Measurements from ENCODE around the gene TMCO5A. TPM values are rescaled to one million over a fixed set of nuclear protein-coding genes. Genes with fewer than 3 reads are reported as not detected.
"Not testable (repeated sequence)": the region's sequence is repeated elsewhere in the genome, so short reads cannot be mapped to it uniquely, and the experiment has no call there.

TMCO5A gene
- total RNA-seq, 2 donors from 2014 or later = not detected

DNA sequence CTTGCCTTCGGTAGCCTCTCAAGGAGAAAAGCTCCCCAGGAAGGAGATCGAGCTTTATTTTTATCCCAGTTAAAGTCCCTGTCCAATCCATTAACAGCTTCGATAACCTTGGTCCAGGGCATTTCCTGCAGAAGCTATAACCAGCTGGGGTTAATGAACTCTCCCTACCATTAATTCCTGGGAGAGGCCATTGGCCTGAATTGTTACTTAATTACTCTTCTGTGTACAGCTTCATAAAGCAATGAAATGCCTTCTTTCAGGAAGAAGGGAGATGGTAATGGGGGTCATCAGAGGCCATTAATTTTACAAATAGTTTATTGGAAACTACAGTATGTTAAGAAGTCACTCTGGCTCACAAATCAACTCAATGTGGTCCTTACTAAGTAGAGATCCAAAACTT lies 1.9 kb upstream of the TMCO5A start:
- WGBS, 2 donors = 87% methylated on average over 3 of the region's 3 CpGs

DNA sequence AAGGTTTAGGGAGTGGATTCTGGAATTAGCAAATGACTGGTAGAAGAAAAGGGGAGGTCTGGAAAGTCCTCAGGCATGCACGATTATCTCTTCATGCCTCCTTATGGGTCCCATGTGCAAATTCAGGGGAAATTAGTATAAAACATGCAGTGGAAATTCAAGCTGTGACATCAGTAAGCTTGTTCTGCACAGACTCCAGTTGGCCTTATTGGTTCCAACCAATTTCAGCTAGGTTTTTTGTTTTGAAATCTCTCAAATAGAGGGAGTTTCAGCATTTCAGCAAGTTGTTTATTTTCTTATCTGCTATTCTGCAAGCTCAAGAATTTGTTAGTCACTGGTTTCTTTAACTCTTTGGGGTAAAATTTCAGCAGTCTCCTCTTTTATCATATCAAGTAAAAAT lies 774 bp upstream of the TMCO5A start:
- DNase-seq (no peak), ATAC-seq (no peak)
- intact Hi-C loops (cut with DNase I) = no loop called here
- Histone ChIP-seq H3K9me3 (no peaks in the 10 kb centered on the region), H3K4me3 (no peak overlapping the region), H3K27ac (no peak overlapping the region), H3K4me1 (no peaks in the 10 kb centered on the region), H3K27me3 (no peaks in the 10 kb centered on the region), H3K36me3 (replicated peaks in 1 of 2; ENCODE audit: insufficient read depth in 1 of 2, low read depth in 2 of 2) (no peaks in the 10 kb centered on the region)
- WGBS, 2 donors = 13 to 57% methylated on average over 1 of the region's 1 CpG
- TF ChIP-seq POLR2A (IDR thresholded peaks at IDR 0.05) (no peak), CTCF (IDR thresholded peaks at IDR 0.05) (no peak)

More for the DNA sequence above, 1.9 kb upstream of the TMCO5A start:
- Histone ChIP-seq H3K36me3 (replicated peaks in 1 of 2; ENCODE audit: insufficient read depth in 1 of 2, low read depth in 2 of 2) (no peaks in the 10 kb centered on the region), H3K4me1 (no peaks in the 10 kb centered on the region), H3K27me3 (no peaks in the 10 kb centered on the region), H3K9me3 (no peaks in the 10 kb centered on the region), H3K4me3 (no peak overlapping the region), H3K27ac (no peak overlapping the region)
- DNase-seq (no peak), ATAC-seq (no peak)
- TF ChIP-seq CTCF (IDR thresholded peaks at IDR 0.05) (no peak), POLR2A (IDR thresholded peaks at IDR 0.05) (no peak)
- intact Hi-C loops (cut with DNase I) = no loop called here

- intact Hi-C loops (cut with DNase I) = no loop called here
- ATAC-seq = no peak
- TF ChIP-seq CTCF (IDR thresholded peaks at IDR 0.05) (no peak), POLR2A (IDR thresholded peaks at IDR 0.05) (no peak)
- WGBS, 2 donors = 23 to 27% methylated on average over 3 of the region's 3 CpGs
- H3K4me3 ChIP-seq = no peak overlapping the region
- no peaks in the 10 kb centered on the region for H3K27me3 ChIP-seq
- H3K9me3 ChIP-seq = no peaks in the 10 kb centered on the region
- H3K27ac ChIP-seq = no peak overlapping the region
- no peaks in the 10 kb centered on the region for H3K36me3 ChIP-seq (replicated peaks in 1 of 2; ENCODE audit: insufficient read depth in 1 of 2, low read depth in 2 of 2)
- peaks cover 16% of the 10 kb centered on the region for H3K4me1 ChIP-seq
- no peak for DNase-seq
Measured at GRCh38 chr15:37940876-37941275, 6.4 kb downstream of the TMCO5A start.

DNA sequence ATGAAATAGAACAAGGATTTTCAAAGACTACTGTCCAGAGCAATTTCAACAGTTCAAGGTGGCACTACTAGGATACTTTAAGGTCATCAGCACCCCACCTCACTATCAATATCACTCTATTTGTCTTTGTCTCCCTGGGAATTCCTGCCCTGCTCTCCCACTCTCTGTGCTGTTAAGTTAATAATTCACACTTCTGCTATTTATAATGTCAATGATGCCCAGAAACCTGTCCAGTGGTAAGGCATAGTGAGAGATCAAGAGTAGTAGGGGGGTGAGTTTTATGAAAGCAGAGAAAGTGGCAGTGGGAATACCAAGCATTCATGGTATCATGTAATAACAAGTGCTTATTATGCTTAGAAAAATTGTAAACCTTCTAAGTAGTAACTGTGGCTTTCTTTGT lies 7.3 kb downstream of the TMCO5A start:
- peak; percentile 55 for ATAC-seq
- DNase-seq = no peak
- intact Hi-C loops (cut with DNase I) = no loop called here
- Histone ChIP-seq H3K4me1 (peaks cover 16% of the 10 kb centered on the region), H3K36me3 (replicated peaks in 1 of 2; ENCODE audit: insufficient read depth in 1 of 2, low read depth in 2 of 2) (no peaks in the 10 kb centered on the region), H3K4me3 (no peak overlapping the region), H3K27me3 (no peaks in the 10 kb centered on the region), H3K27ac (peak overlapping the region in 3 of 4 donors; percentile 8 to 46 (median 27)), H3K9me3 (no peaks in the 10 kb centered on the region)
- no peak for TF ChIP-seq POLR2A (IDR thresholded peaks at IDR 0.05)
- TF ChIP-seq CTCF (IDR thresholded peaks at IDR 0.05) = no peak

GRCh38 chr15:37951999-37952398 lies 17.6 kb downstream of the TMCO5A start:
- DNase-seq (no peak), ATAC-seq (no peak)
- 85 to 100% methylated on average over 4 of the region's 4 CpGs for WGBS, 2 donors
- intact Hi-C loops (cut with DNase I) = no loop called here
- H3K9me3 ChIP-seq = no peaks in the 10 kb centered on the region
- H3K4me3 ChIP-seq = no peak overlapping the region
- H3K27ac ChIP-seq = no peak overlapping the region
- no peaks in the 10 kb centered on the region for H3K27me3 ChIP-seq
- no peaks in the 10 kb centered on the region for H3K4me1 ChIP-seq
- no peaks in the 10 kb centered on the region for H3K36me3 ChIP-seq (replicated peaks in 1 of 2; ENCODE audit: insufficient read depth in 1 of 2, low read depth in 2 of 2)
- no peak for TF ChIP-seq POLR2A (IDR thresholded peaks at IDR 0.05)
- no peak for TF ChIP-seq CTCF (IDR thresholded peaks at IDR 0.05)

DNA sequence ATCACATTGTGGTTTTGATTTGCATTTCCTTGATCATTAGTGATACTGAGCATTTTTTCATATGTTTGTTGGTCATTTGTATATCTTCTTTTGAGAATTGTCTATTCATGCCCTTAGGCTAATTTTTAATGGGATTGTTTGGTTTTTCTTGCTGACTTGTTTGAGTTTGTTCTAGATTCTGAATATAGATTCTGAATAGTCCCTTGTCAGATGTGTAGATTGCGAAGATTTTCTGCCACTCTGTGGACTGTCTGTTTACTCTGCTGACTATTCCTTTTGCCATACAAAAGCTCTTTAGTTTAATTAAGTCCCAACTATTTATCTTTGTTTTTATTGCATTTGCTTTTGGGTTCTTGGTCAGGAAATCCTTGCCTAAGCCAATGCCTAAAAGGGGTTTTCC lies 26.3 kb downstream of the TMCO5A start:
- H3K9me3 ChIP-seq; H3K36me3 ChIP-seq (replicated peaks in 1 of 2; ENCODE audit: insufficient read depth in 1 of 2, low read depth in 2 of 2); H3K4me1 ChIP-seq; ATAC-seq; DNase-seq; H3K27me3 ChIP-seq; H3K4me3 ChIP-seq; H3K27ac ChIP-seq; intact Hi-C loops (cut with DNase I): not testable (repeated sequence)
- 76 to 82% methylated on average over 1 of the region's 1 CpG for WGBS, 2 donors
